ENCODE measurements around the gene DEFB127.
"Not testable (repeated sequence)": the region's sequence is repeated elsewhere in the genome, so short reads cannot be mapped to it uniquely, and the experiment has no call there.

The DEFB127 gene

GRCh38 chr20:187733-188132, 30.5 kb downstream of the DEFB127 start:
- H3K27me3 ChIP-seq (ENCODE audit: control insufficient read depth in 1 of 2, insufficient read depth in 2 of 2, low read length in 2 of 2), result no peaks in the 10 kb centered on the region
- H3K36me3 ChIP-seq (ENCODE audit: insufficient read depth, low read length), result no peaks in the 10 kb centered on the region
- H3K9ac ChIP-seq (ENCODE audit: low read length), result no peak overlapping the region
- H3K4me3 ChIP-seq (ENCODE audit: low read depth in 1 of 2, low read length in 2 of 2), result no peak overlapping the region
- H3K9me3 ChIP-seq (ENCODE audit: low read length), result no peaks in the 10 kb centered on the region
- no peak overlapping the region for H3K27ac ChIP-seq (ENCODE audit: low read depth, low read length)
- H3K4me1 ChIP-seq (ENCODE audit: insufficient read depth, low read length), result no peaks in the 10 kb centered on the region

GRCh38 chr20:189611-190010, 32.4 kb downstream of the DEFB127 start, which contains the start of gene DEFB128:
Gene DEFB128 (minus strand): TSS chr20:189711. CDS start chr20:189623, 88 bp downstream.
- H3K27ac ChIP-seq (ENCODE audit: low read depth, low read length), result no peak within 1 kb of the TSS
- H3K4me3 ChIP-seq (ENCODE audit: low read depth in 1 of 2, low read length in 2 of 2), result no peak within 1 kb of the TSS
- H3K9me3 ChIP-seq (ENCODE audit: low read length), result no peaks in the 10 kb centered on the region
- H3K27me3 ChIP-seq (ENCODE audit: control insufficient read depth in 1 of 2, insufficient read depth in 2 of 2, low read length in 2 of 2), result no peaks in the 10 kb centered on the region
- no peak within 1 kb of the TSS for H3K9ac ChIP-seq (ENCODE audit: low read length)
- H3K36me3 ChIP-seq (ENCODE audit: insufficient read depth, low read length), result no peaks in the 10 kb centered on the region
- H3K4me1 ChIP-seq (ENCODE audit: insufficient read depth, low read length), result no peaks in the 10 kb centered on the region

- Histone ChIP-seq H3K36me3 (ENCODE audit: insufficient read depth, low read length) (no peaks in the 10 kb centered on the region), H3K9me3 (ENCODE audit: low read length) (no peaks in the 10 kb centered on the region), H3K27ac (ENCODE audit: low read depth, low read length) (no peak overlapping the region), H3K4me1 (ENCODE audit: insufficient read depth, low read length) (no peaks in the 10 kb centered on the region), H3K4me3 (ENCODE audit: low read depth in 1 of 2, low read length in 2 of 2) (no peak overlapping the region), H3K27me3 (ENCODE audit: control insufficient read depth in 1 of 2, insufficient read depth in 2 of 2, low read length in 2 of 2) (no peaks in the 10 kb centered on the region), H3K9ac (ENCODE audit: low read length) (no peak overlapping the region)
Measured at GRCh38 chr20:198225-198624, 41.0 kb downstream of the DEFB127 start.

GRCh38 chr20:199996-200395, 42.7 kb downstream of the DEFB127 start:
- H3K27ac ChIP-seq (ENCODE audit: low read depth, low read length), result no peak overlapping the region
- H3K27me3 ChIP-seq (ENCODE audit: control insufficient read depth in 1 of 2, insufficient read depth in 2 of 2, low read length in 2 of 2), result no peaks in the 10 kb centered on the region
- no peak overlapping the region for H3K9ac ChIP-seq (ENCODE audit: low read length)
- no peak overlapping the region for H3K4me3 ChIP-seq (ENCODE audit: low read depth in 1 of 2, low read length in 2 of 2)
- H3K36me3 ChIP-seq (ENCODE audit: insufficient read depth, low read length), result no peaks in the 10 kb centered on the region
- H3K9me3 ChIP-seq (ENCODE audit: low read length), result no peaks in the 10 kb centered on the region
- H3K4me1 ChIP-seq (ENCODE audit: insufficient read depth, low read length), result no peaks in the 10 kb centered on the region

GRCh38 chr20:203630-204029, 46.4 kb downstream of the DEFB127 start:
- not testable (repeated sequence) for H3K36me3 ChIP-seq (ENCODE audit: insufficient read depth, low read length); H3K9ac ChIP-seq (ENCODE audit: low read length); H3K9me3 ChIP-seq (ENCODE audit: low read length); H3K27me3 ChIP-seq (ENCODE audit: control insufficient read depth in 1 of 2, insufficient read depth in 2 of 2, low read length in 2 of 2); H3K4me1 ChIP-seq (ENCODE audit: insufficient read depth, low read length); H3K4me3 ChIP-seq (ENCODE audit: low read depth in 1 of 2, low read length in 2 of 2); H3K27ac ChIP-seq (ENCODE audit: low read depth, low read length)
